ENCODE results near the gene PXYLP1.

Gene PXYLP1

DNA sequence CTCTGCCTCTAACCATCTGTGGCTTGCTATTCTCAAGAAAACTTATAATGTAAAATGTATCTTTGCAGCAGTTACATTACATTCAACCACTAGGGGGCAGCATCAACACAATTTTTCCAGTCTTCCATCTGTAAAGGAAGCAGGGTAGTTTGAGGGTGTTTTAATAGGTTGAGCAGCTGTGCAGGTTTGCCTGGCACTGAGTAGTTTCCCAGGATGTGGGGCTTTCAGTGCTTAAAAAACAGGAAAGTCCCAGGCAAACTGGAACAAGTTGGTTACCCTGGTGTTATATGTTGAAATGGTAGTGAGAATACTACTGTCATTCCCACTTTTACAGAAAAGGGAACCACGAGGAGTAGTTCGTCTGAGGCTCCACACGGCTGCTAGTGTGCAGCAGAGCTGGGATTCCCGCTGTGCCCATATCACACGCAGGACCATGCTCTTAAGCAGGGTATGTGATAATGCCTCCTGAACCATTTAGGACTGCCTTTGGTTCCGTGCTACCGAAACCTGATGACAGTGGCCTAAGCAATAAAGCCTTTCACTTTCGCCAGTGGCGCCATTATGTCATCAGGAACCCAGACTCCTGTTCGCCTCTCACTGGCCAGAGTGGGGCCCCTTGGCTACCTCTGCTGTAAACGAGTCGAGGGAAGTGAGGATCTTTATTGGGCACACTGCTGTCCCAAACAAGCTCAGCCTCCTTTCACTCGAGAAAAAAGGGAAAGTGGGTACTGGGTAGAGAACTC, 72.0 kb downstream of the PXYLP1 start:
- peak; percentile 37 for TF ChIP-seq CTCF (IDR thresholded peaks at IDR 0.05; ENCODE audit: extremely low read depth, missing control alignments)
- peak; percentile 74 for DNase-seq (ENCODE audit: low spot score)

GRCh38 chr3:141305436-141305835, 73.8 kb downstream of the PXYLP1 start:
- no peak for TF ChIP-seq CTCF (IDR thresholded peaks at IDR 0.05; ENCODE audit: extremely low read depth, missing control alignments)
- no peak for DNase-seq (ENCODE audit: low spot score)

GRCh38 chr3:141306276-141306675, 74.7 kb downstream of the PXYLP1 start:
- no peak for DNase-seq (ENCODE audit: low spot score)
- TF ChIP-seq CTCF (IDR thresholded peaks at IDR 0.05; ENCODE audit: extremely low read depth, missing control alignments) = no peak

- DNase-seq (ENCODE audit: low spot score) = no peak
Observed at GRCh38 chr3:141306922-141307321, 75.3 kb downstream of the PXYLP1 start.

GRCh38 chr3:141307351-141308059, 75.9 kb downstream of the PXYLP1 start:
- no peak for DNase-seq (ENCODE audit: low spot score)
- no peak for TF ChIP-seq CTCF (IDR thresholded peaks at IDR 0.05; ENCODE audit: extremely low read depth, missing control alignments)

More at GRCh38 chr3:141306922-141307321, 75.3 kb downstream of the PXYLP1 start:
- no peak for TF ChIP-seq CTCF (IDR thresholded peaks at IDR 0.05; ENCODE audit: extremely low read depth, missing control alignments)

- no peak for TF ChIP-seq CTCF (IDR thresholded peaks at IDR 0.05; ENCODE audit: extremely low read depth, missing control alignments)
- DNase-seq (ENCODE audit: low spot score) = no peak
Observed at GRCh38 chr3:141308588-141309218, 77.1 kb downstream of the PXYLP1 start.

GRCh38 chr3:141311170-141311495, 79.5 kb downstream of the PXYLP1 start:
- DNase-seq (ENCODE audit: low spot score) = no peak
- TF ChIP-seq CTCF (IDR thresholded peaks at IDR 0.05; ENCODE audit: extremely low read depth, missing control alignments) = no peak
